Erythroblast (primary cell): ENCODE measurements around the gene HSD17B1.

Experiments used
- GATA1 ChIP-seq: IDR thresholded peaks from 2 replicates; pipeline ENCODE4 v1.6.1; 2011; ENCODE audit warnings: low read depth, mild to moderate bottlenecking, control low read depth, low read length, moderate library complexity
- POLR2A ChIP-seq: IDR thresholded peaks from 2 replicates; pipeline ENCODE4 v1.6.1; 2011; ENCODE audit warnings: mild to moderate bottlenecking, low read length

DNA sequence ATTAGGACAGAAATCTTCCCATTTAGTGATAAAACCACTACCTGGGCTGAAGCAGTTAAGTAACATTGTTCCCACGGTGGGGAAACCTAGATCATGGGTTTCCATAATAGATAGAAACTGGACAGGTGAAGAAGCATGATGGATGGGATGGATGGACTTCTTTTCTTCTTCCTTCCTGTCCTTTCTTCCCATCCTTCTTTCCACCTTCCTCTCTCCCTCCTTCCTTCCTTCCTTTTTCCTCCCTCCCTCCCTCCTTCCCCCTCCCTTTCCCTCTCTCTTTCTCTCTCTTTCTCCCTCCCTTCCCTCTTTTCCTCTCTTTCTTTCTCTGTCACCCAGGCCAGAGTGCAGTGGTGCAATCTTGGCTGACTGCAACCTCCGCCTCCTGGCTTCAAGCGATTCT is 21.7 kb downstream of the HSD17B1 start:
- TF ChIP-seq POLR2A (no peak), GATA1 (no peak)
